CD14-positive monocyte (primary cell): ENCODE measurements around the gene PPP1R2. TPM values are rescaled to one million over a fixed set of nuclear protein-coding genes. Genes with fewer than 3 reads are reported as not detected.
A peak's percentile ranks its signal among the peaks of the same experiment; 100 is the strongest.

Experiments
- DNase-seq, 3 donors: peaks; one replicate each; pipeline ENCODE4 v3.0.0-alpha.2; 2011 to 2022
- H2AFZ ChIP-seq: 2 replicates; pipeline ENCODE4 v1.6.0; 2012; ENCODE audit warnings: mild to moderate bottlenecking, low read depth, low read length, inconsistent platforms; ENCODE audit not compliant: insufficient read depth, poor library complexity, severe bottlenecking
- H3K27ac ChIP-seq, 2 donors: 1 replicate in 1 of 2; 2 replicates in 1 of 2; pipeline ENCODE4 v1.5.1; 2012 to 2013; ENCODE audit warnings: low read length in 2 of 2, control low read depth in 1 of 2, inconsistent platforms in 1 of 2, low read depth in 1 of 2, mild to moderate bottlenecking in 1 of 2
- H3K27me3 ChIP-seq, 2 donors: one replicate each; pipeline versions ENCODE4 v1.6.0 to v1.6.1; 2011 to 2013; ENCODE audit warnings: low read length in 2 of 2; ENCODE audit not compliant: control insufficient read depth in 2 of 2, insufficient read depth in 2 of 2
- H3K36me3 ChIP-seq, 2 donors: replicated peaks in 1 of 2; 1 replicate in 1 of 2; 2 replicates in 1 of 2; pipeline versions ENCODE4 v1.5.1 to v1.6.1; 2012 to 2013; ENCODE audit warnings: low read length in 2 of 2, control low read depth in 1 of 2, inconsistent platforms in 1 of 2, mild to moderate bottlenecking in 1 of 2; ENCODE audit not compliant: insufficient read depth in 2 of 2, control insufficient read depth in 1 of 2
- H3K4me1 ChIP-seq, 2 donors: 1 replicate in 1 of 2; 2 replicates in 1 of 2; pipeline versions ENCODE4 v1.5.1 to v1.6.1; 2012 to 2013; ENCODE audit warnings: low read length in 2 of 2, control low read depth in 1 of 2, inconsistent platforms in 1 of 2, mild to moderate bottlenecking in 1 of 2, moderate library complexity in 1 of 2; ENCODE audit not compliant: insufficient read depth in 2 of 2, control insufficient read depth in 1 of 2
- H3K4me2 ChIP-seq: replicated peaks from 2 replicates; pipeline ENCODE3; 2012; ENCODE audit warnings: low read length, moderate library complexity, mild to moderate bottlenecking; ENCODE audit not compliant: poor library complexity, severe bottlenecking; ENCODE audit errors: extremely low read depth
- H3K4me3 ChIP-seq, 3 experiments: fragments of 200-600 bp in 1 of 3; sonication (generic) in 1 of 3; replicated peaks in 1 of 3; 1 replicate in 2 of 3; 2 replicates in 1 of 3; pipeline ENCODE4 v1.5.1; 2011 to 2013; ENCODE audit warnings: low read length in 3 of 3, mild to moderate bottlenecking in 3 of 3, control low read depth in 2 of 3, low read depth in 2 of 3, inconsistent platforms in 1 of 3, moderate library complexity in 1 of 3
- H3K79me2 ChIP-seq: 2 replicates; pipeline ENCODE4 v1.6.0; 2012; ENCODE audit warnings: mild to moderate bottlenecking, control low read depth, inconsistent platforms, low read length, moderate library complexity; ENCODE audit not compliant: insufficient read depth
- H3K9ac ChIP-seq: 2 replicates; pipeline ENCODE4 v1.6.0; 2017; ENCODE audit warnings: low read length, mild to moderate bottlenecking; ENCODE audit not compliant: insufficient read depth, poor library complexity, severe bottlenecking
- H3K9me3 ChIP-seq, 2 donors: replicated peaks in 1 of 2; 1 replicate in 1 of 2; 2 replicates in 1 of 2; pipeline versions ENCODE4 v1.5.1 to v1.6.1; 2012 to 2013; ENCODE audit warnings: low read length in 2 of 2, control low read depth in 1 of 2; ENCODE audit not compliant: control insufficient read depth in 1 of 2, insufficient read depth in 1 of 2
- H4K20me1 ChIP-seq: 2 replicates; pipeline ENCODE4 v1.6.0; 2012; ENCODE audit warnings: mild to moderate bottlenecking, low read length, control low read depth, moderate library complexity; ENCODE audit not compliant: insufficient read depth
- H3K27ac Mint-ChIP-seq, 7 donors: one replicate each; pipeline ENCODE4 v1.8.0; 2020; ENCODE audit warnings: mild to moderate bottlenecking in 7 of 7, mixed read lengths in 7 of 7, moderate library complexity in 6 of 7, inconsistent platforms in 2 of 7
- H3K27me3 Mint-ChIP-seq, 3 donors: one replicate each; pipeline ENCODE4 v1.8.0; 2021 to 2022; ENCODE audit warnings: low read depth in 3 of 3, mild to moderate bottlenecking in 3 of 3, mixed read lengths in 3 of 3, moderate library complexity in 3 of 3, inconsistent platforms in 1 of 3
- H3K36me3 Mint-ChIP-seq, 2 donors: one replicate each; pipeline ENCODE4 v1.8.0; 2020; ENCODE audit warnings: mixed read lengths in 2 of 2, inconsistent platforms in 1 of 2, mild to moderate bottlenecking in 1 of 2
- H3K4me1 Mint-ChIP-seq: one replicate; pipeline ENCODE4 v1.8.0; 2020; ENCODE audit warnings: mild to moderate bottlenecking, mixed read lengths
- H3K4me3 Mint-ChIP-seq, 2 donors: one replicate each; pipeline ENCODE4 v1.8.0; 2020; ENCODE audit warnings: mild to moderate bottlenecking in 2 of 2, mixed read lengths in 2 of 2, moderate library complexity in 1 of 2
- H3K9me3 Mint-ChIP-seq, 7 donors: one replicate each; pipeline ENCODE4 v1.8.0; 2020 to 2022; ENCODE audit warnings: mixed read lengths in 7 of 7, mild to moderate bottlenecking in 6 of 7, moderate library complexity in 6 of 7, inconsistent platforms in 2 of 7
- WGBS: methylation state at CpG from one replicate; pipeline ENCODE4 v1.1.5; 2013; ENCODE audit warnings: missing lambda C conversion rate; ENCODE audit not compliant: insufficient coverage; 5-methylcytosine and 5-hydroxymethylcytosine counted together
- intact Hi-C, 2 donors: fragments of 100-400 bp; cut with micrococcal nuclease; formaldehyde crosslinking; loops; one replicate each; pipeline versions ENCODE4 v1.15.0 to v1.15.1; 2023
- polyA plus RNA-seq, 3 donors: library from polyadenylated mRNA; depleted of rRNA in 1 of 3; unstranded in 2 of 3; stranded (reverse) in 1 of 3; fragments of 300-500 nt in 2 of 3; fragments of >200 nt in 1 of 3; fragmentation: Illumina TruSeq in 2 of 3; gene quantifications; 1 replicate in 2 of 3; 2 replicates in 1 of 3; pipeline ENCODE4 v1.2.3, GENCODE V29; 2012 to 2021
- TF ChIP-seq, protein P1 (sequence below): fragments of 200-600 bp; IDR thresholded peaks from one replicate; pipeline ENCODE4 v1.8.0; 2022; ENCODE audit warnings: antibody characterized with exemption, mild to moderate bottlenecking

The PPP1R2 gene
- polyA plus RNA-seq, 3 donors = 21.0 to 121 (median 118) TPM

DNA sequence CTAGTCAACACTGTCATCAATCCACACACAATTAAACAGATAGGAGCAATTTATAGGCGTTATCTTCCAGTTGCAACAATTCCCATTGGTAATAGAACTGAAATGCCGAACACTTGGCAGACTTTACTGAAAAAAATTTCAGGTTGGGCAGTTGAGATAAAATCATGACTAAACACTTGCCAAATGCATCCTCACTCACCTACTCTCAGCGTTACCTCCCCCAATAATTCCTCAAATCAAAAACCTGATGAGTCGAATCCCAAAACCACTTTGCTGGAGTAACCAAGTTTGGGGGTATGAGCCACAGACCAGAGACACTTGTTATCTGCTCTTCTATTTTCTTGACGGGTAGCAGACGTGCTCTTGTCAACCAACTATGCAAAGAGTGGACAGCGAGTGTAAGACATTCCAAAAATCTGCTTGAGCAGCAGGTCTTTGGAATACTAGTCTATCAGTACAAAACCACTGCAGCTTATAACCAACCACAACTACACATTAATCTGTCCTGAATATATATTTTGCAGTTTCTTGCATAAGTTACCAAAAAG is 30.3 kb downstream of the PPP1R2 start:
- peaks cover 58 to 68% of the 10 kb centered on the region in 2 donors for H3K36me3 Mint-ChIP-seq

DNA sequence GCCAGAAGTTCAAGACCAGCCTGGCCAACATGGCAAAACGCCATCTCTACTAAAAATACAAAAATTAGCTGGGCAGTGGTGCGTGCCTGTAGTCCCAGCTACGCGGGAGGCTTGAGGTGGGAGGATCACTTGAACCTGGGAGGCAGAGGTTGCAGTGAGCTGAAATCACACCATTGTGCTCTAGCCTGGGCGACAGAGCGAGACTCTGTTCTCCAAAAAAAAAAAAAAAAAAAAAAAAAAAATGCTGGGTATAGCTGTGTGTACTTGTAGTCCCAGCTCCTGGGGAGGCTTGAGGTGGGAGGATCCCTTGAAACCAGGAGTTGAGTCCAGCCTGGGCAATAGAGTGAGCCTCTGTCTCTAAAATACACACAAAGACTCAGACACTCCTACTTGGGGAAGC is 32.0 kb downstream of the PPP1R2 start:
- WGBS = 89% methylated on average over 3 of the region's 6 CpGs

More for the DNA sequence above, 30.3 kb downstream of the PPP1R2 start:
- H3K36me3 ChIP-seq = peaks cover 41 to 60% of the 10 kb centered on the region in 2 donors
- no peaks in the 10 kb centered on the region for H3K79me2 ChIP-seq
- H3K4me3 Mint-ChIP-seq = no peak overlapping the region
- H3K4me3 ChIP-seq = no peak overlapping the region
- intact Hi-C loops = no loop called here
- peaks cover 27 to 30% of the 10 kb centered on the region in 2 donors for H3K4me1 ChIP-seq
- no peak overlapping the region for H2AFZ ChIP-seq
- no peak overlapping the region for H3K27ac Mint-ChIP-seq
- H4K20me1 ChIP-seq = peaks cover 13% of the 10 kb centered on the region
- 100% methylated on average over 5 of the region's 7 CpGs for WGBS
- peaks cover 0 to 3% of the 10 kb centered on the region in 2 donors for H3K9me3 ChIP-seq
- peaks cover 32% of the 10 kb centered on the region for H3K4me1 Mint-ChIP-seq
- H3K27me3 Mint-ChIP-seq = no peaks in the 10 kb centered on the region
- H3K9ac ChIP-seq = no peak overlapping the region
- peaks cover 2 to 8% (median 5%) of the 10 kb centered on the region in 7 donors for H3K9me3 Mint-ChIP-seq
- no peaks in the 10 kb centered on the region for H3K27me3 ChIP-seq
- DNase-seq = no peak
- TF ChIP-seq, protein P1, sequence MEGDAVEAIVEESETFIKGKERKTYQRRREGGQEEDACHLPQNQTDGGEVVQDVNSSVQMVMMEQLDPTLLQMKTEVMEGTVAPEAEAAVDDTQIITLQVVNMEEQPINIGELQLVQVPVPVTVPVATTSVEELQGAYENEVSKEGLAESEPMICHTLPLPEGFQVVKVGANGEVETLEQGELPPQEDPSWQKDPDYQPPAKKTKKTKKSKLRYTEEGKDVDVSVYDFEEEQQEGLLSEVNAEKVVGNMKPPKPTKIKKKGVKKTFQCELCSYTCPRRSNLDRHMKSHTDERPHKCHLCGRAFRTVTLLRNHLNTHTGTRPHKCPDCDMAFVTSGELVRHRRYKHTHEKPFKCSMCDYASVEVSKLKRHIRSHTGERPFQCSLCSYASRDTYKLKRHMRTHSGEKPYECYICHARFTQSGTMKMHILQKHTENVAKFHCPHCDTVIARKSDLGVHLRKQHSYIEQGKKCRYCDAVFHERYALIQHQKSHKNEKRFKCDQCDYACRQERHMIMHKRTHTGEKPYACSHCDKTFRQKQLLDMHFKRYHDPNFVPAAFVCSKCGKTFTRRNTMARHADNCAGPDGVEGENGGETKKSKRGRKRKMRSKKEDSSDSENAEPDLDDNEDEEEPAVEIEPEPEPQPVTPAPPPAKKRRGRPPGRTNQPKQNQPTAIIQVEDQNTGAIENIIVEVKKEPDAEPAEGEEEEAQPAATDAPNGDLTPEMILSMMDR = no peak
- no peak overlapping the region for H3K4me2 ChIP-seq
- no peak overlapping the region for H3K27ac ChIP-seq

More for the DNA sequence above, 32.0 kb downstream of the PPP1R2 start:
- Mint-ChIP-seq H3K27me3 (no peaks in the 10 kb centered on the region), H3K4me1 (peaks cover 40% of the 10 kb centered on the region), H3K36me3 (peaks cover 46 to 55% of the 10 kb centered on the region in 2 donors), H3K9me3 (peaks cover 2 to 8% (median 5%) of the 10 kb centered on the region in 7 donors), H3K4me3 (peak overlapping the region in 1 of 2 donors; percentile 21), H3K27ac (peak overlapping the region in 5 of 7 donors; percentile 18 to 78 (median 60))
- Histone ChIP-seq H3K27ac (peak overlapping the region; percentile 16 to 61), H3K79me2 (no peaks in the 10 kb centered on the region), H3K9ac (no peak overlapping the region), H3K27me3 (no peaks in the 10 kb centered on the region), H3K9me3 (peaks cover 0 to 3% of the 10 kb centered on the region in 2 donors), H2AFZ (no peak overlapping the region), H3K4me3 (no peak overlapping the region), H4K20me1 (peaks cover 9% of the 10 kb centered on the region), H3K4me2 (no peak overlapping the region), H3K4me1 (peaks cover 32 to 36% of the 10 kb centered on the region in 2 donors), H3K36me3 (peaks cover 28 to 51% of the 10 kb centered on the region in 2 donors)
- intact Hi-C loops = no loop called here
- TF ChIP-seq, protein P1 = no peak
- DNase-seq = no peak
